GM10266 (cell line): Measurements from ENCODE around the gene CHAC2.

Experiments
- DNase-seq: peaks from one replicate; pipeline ENCODE4 v3.0.0; 2012; ENCODE audit errors: extremely low spot score
- CTCF ChIP-seq: IDR thresholded peaks from 2 replicates; pipeline ENCODE4 v1.5.1; 2012; ENCODE audit warnings: mild to moderate bottlenecking, low read depth; ENCODE audit not compliant: control insufficient read depth, insufficient read depth; ENCODE audit errors: missing control alignments

CHAC2 gene

GRCh38 chr2:53740170-53740569 lies 27.4 kb upstream of the CHAC2 start:
- TF ChIP-seq CTCF: no peak
- no peak for DNase-seq

GRCh38 chr2:53744395-53745065 lies 23.1 kb upstream of the CHAC2 start:
- no peak for DNase-seq
- no peak for TF ChIP-seq CTCF

GRCh38 chr2:53750041-53750768 lies 17.4 kb upstream of the CHAC2 start:
- TF ChIP-seq CTCF: no peak
- DNase-seq: no peak

- TF ChIP-seq CTCF: no peak
- DNase-seq: peak; percentile 36
Measured at GRCh38 chr2:53751728-53752127, 15.9 kb upstream of the CHAC2 start.

- no peak for DNase-seq
- TF ChIP-seq CTCF: no peak
Measured at GRCh38 chr2:53752385-53752784, 15.2 kb upstream of the CHAC2 start.

- no peak for DNase-seq
Measured at GRCh38 chr2:53753041-53753440, 14.6 kb upstream of the CHAC2 start.

More at GRCh38 chr2:53753041-53753440, 14.6 kb upstream of the CHAC2 start:
- no peak for TF ChIP-seq CTCF
